H9 (cell line): ENCODE measurements around the gene LTBP4. TPM values are rescaled to one million over a fixed set of nuclear protein-coding genes. Genes with fewer than 3 reads are reported as not detected.

Experiments
- DNase-seq: peaks from one replicate; pipeline ENCODE4 v3.0.0-alpha.2; 2017
- H2AFZ ChIP-seq: one replicate; pipeline ENCODE4 v1.6.1; 2013; ENCODE audit warnings: mild to moderate bottlenecking, low read length, control low read depth, moderate library complexity
- H2AK5ac ChIP-seq: 2 replicates; pipeline ENCODE4 v1.6.1; 2013; ENCODE audit warnings: low read length, control low read depth, mixed read lengths; ENCODE audit not compliant: insufficient read length
- H2BK120ac ChIP-seq: one replicate; pipeline ENCODE4 v1.6.1; 2013; ENCODE audit warnings: low read depth, mild to moderate bottlenecking, low read length, control low read depth, inconsistent platforms; ENCODE audit not compliant: poor library complexity, severe bottlenecking
- H2BK12ac ChIP-seq: 2 replicates; pipeline ENCODE4 v1.6.1; 2013; ENCODE audit warnings: low read length, control low read depth, mixed read lengths, low read depth; ENCODE audit not compliant: insufficient read length
- H2BK15ac ChIP-seq: 2 replicates; pipeline ENCODE4 v1.6.1; 2013; ENCODE audit warnings: low read depth, low read length, control low read depth
- H2BK20ac ChIP-seq: one replicate; pipeline ENCODE4 v1.6.1; 2013; ENCODE audit warnings: low read depth, mild to moderate bottlenecking, low read length, control low read depth, inconsistent platforms; ENCODE audit not compliant: poor library complexity, severe bottlenecking
- H2BK5ac ChIP-seq: 2 replicates; pipeline ENCODE4 v1.6.1; 2013; ENCODE audit warnings: low read length, control low read depth, mixed read lengths; ENCODE audit not compliant: insufficient read length
- H3K14ac ChIP-seq: 2 replicates; pipeline ENCODE4 v1.6.1; 2013; ENCODE audit warnings: low read length, control low read depth; ENCODE audit not compliant: insufficient read depth
- H3K18ac ChIP-seq: 2 replicates; pipeline ENCODE4 v1.6.1; 2013; ENCODE audit warnings: low read depth, mild to moderate bottlenecking, mixed read lengths, low read length, control low read depth; ENCODE audit not compliant: insufficient read length
- H3K23ac ChIP-seq: 2 replicates; pipeline ENCODE4 v1.6.1; 2013; ENCODE audit warnings: low read length, control low read depth, mixed read lengths, low read depth; ENCODE audit not compliant: insufficient read length
- H3K23me2 ChIP-seq: 2 replicates; pipeline ENCODE4 v1.6.1; 2013; ENCODE audit warnings: low read depth, mild to moderate bottlenecking, mixed read lengths, low read length, control low read depth; ENCODE audit not compliant: insufficient read length, poor library complexity, severe bottlenecking
- H3K27ac ChIP-seq: 2 replicates; pipeline ENCODE4 v1.5.1; 2013; ENCODE audit warnings: low read length, control low read depth, mixed read lengths, low read depth; ENCODE audit not compliant: insufficient read length
- H3K27me3 ChIP-seq: 2 replicates; pipeline ENCODE4 v1.6.1; 2013; ENCODE audit warnings: low read length, control low read depth, inconsistent platforms; ENCODE audit not compliant: insufficient read depth
- H3K4ac ChIP-seq: 2 replicates; pipeline ENCODE4 v1.6.1; 2013; ENCODE audit warnings: low read depth, mild to moderate bottlenecking, control low read depth, inconsistent platforms, low read length, moderate library complexity
- H3K4me1 ChIP-seq: 2 replicates; pipeline ENCODE4 v1.6.1; 2013; ENCODE audit warnings: low read length, control low read depth, inconsistent platforms; ENCODE audit not compliant: insufficient read depth
- H3K4me2 ChIP-seq: 2 replicates; pipeline ENCODE4 v1.6.1; 2013; ENCODE audit warnings: low read length, control low read depth, mixed read lengths; ENCODE audit not compliant: insufficient read length, insufficient read depth
- H3K56ac ChIP-seq: 2 replicates; pipeline ENCODE4 v1.6.1; 2013; ENCODE audit warnings: low read depth, mild to moderate bottlenecking, mixed read lengths, low read length, control low read depth; ENCODE audit not compliant: insufficient read length
- H3K79me1 ChIP-seq: 2 replicates; pipeline ENCODE4 v1.6.1; 2013; ENCODE audit warnings: low read depth, mild to moderate bottlenecking, moderate library complexity, low read length, control low read depth, inconsistent platforms; ENCODE audit not compliant: insufficient read depth, poor library complexity, severe bottlenecking
- H3K79me2 ChIP-seq: 2 replicates; pipeline ENCODE4 v1.6.1; 2013; ENCODE audit warnings: low read length, control low read depth, inconsistent platforms; ENCODE audit not compliant: insufficient read depth
- H3K9ac ChIP-seq: 2 replicates; pipeline ENCODE4 v1.6.1; 2013; ENCODE audit warnings: low read length, control low read depth, mixed read lengths; ENCODE audit not compliant: insufficient read length; ENCODE audit errors: extremely low read depth
- H3K9me3 ChIP-seq: one replicate; pipeline ENCODE4 v1.6.1; 2013; ENCODE audit warnings: low read depth, low read length, inconsistent platforms; ENCODE audit not compliant: control insufficient read depth
- H3T11ph ChIP-seq: one replicate; pipeline ENCODE4 v1.6.1; 2013; ENCODE audit warnings: mild to moderate bottlenecking, low read length, control low read depth, inconsistent platforms
- H4K20me1 ChIP-seq: one replicate; pipeline ENCODE4 v1.6.1; 2013; ENCODE audit not compliant: control insufficient read depth, insufficient read length, insufficient read depth
- H4K5ac ChIP-seq: 2 replicates; pipeline ENCODE4 v1.6.1; 2013; ENCODE audit warnings: low read depth, mild to moderate bottlenecking, mixed read lengths, low read length, control low read depth; ENCODE audit not compliant: insufficient read length
- H4K8ac ChIP-seq: replicated peaks from 2 replicates; pipeline ENCODE4 v1.6.1; 2013; ENCODE audit warnings: low read length, control low read depth, mixed read lengths, low read depth; ENCODE audit not compliant: insufficient read length
- H4K91ac ChIP-seq: 2 replicates; pipeline ENCODE4 v1.6.1; 2013; ENCODE audit warnings: low read depth, mild to moderate bottlenecking, moderate library complexity, mixed read lengths, low read length, control low read depth; ENCODE audit not compliant: insufficient read length
- H3K27ac Mint-ChIP-seq, 3 experiments: 2 replicates in 2 of 3; 3 replicates in 1 of 3; pipeline ENCODE4 v1.8.0; 2020 to 2021; ENCODE audit warnings: mixed read lengths in 3 of 3, mild to moderate bottlenecking in 1 of 3, moderate library complexity in 1 of 3
- H3K27me3 Mint-ChIP-seq: 2 replicates; pipeline ENCODE4 v1.8.0; 2021; ENCODE audit warnings: low read depth, mild to moderate bottlenecking, moderate library complexity, mixed read lengths
- H3K36me3 Mint-ChIP-seq, 3 experiments: 2 replicates in 2 of 3; 3 replicates in 1 of 3; pipeline ENCODE4 v1.8.0; 2020 to 2021; ENCODE audit warnings: low read depth in 3 of 3, mixed read lengths in 3 of 3; ENCODE audit not compliant: insufficient read depth in 1 of 3
- H3K4me1 Mint-ChIP-seq, 2 experiments: 2 replicates each; pipeline ENCODE4 v1.8.0; 2020; ENCODE audit warnings: mixed read lengths in 2 of 2
- H3K4me3 Mint-ChIP-seq, 2 experiments: 2 replicates in 1 of 2; 3 replicates in 1 of 2; pipeline ENCODE4 v1.8.0; 2020 to 2021; ENCODE audit warnings: mild to moderate bottlenecking in 2 of 2, mixed read lengths in 2 of 2, moderate library complexity in 1 of 2
- H3K9me3 Mint-ChIP-seq, 2 experiments: 2 replicates in 1 of 2; 3 replicates in 1 of 2; pipeline ENCODE4 v1.8.0; 2020; ENCODE audit warnings: mild to moderate bottlenecking in 2 of 2, mixed read lengths in 2 of 2, moderate library complexity in 1 of 2
- WGBS: extraction: QIAGEN DNeasy Blood & Tissue Kit; methylation state at CpG from one replicate; pipeline ENCODE4 v1.1.7; 2013; ENCODE audit warnings: missing lambda C conversion rate, low lambda C conversion rate, mixed read lengths; ENCODE audit not compliant: insufficient read length; ENCODE audit errors: extremely low coverage; 5-methylcytosine and 5-hydroxymethylcytosine counted together
- total RNA-seq: library from RNA; stranded (reverse); gene quantifications from 2 replicates; pipeline ENCODE4 v1.2.1, GENCODE V29; 2021
- TF ChIP-seq, protein P1 (sequence below): fragments of 200-600 bp; sonication (generic); conservative IDR thresholded peaks from 3 replicates; pipeline ENCODE4 v1.8.0; 2021; ENCODE audit warnings: antibody characterized with exemption, mild to moderate bottlenecking

LTBP4 gene
- total RNA-seq, 1 experiment from 2014 or later = 129 TPM

DNA sequence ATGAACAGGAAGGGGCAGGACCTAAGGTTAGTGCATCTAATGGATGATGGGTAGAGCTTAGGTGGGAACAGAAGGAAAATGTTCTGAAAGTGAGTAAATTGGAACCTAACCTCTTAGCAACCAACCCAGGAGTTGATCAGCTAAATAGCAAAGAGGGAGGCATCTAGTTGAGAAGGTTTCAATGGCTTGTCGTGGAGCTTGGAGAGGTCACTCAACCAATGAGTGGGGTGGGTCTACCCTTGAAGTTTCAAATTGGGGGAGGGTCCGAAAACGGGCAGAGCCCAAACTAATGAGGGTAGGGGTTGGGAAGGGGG is 30.2 kb upstream of the LTBP4 start:
- Histone ChIP-seq H3K27me3 (peaks cover 27% of the 10 kb centered on the region), H3K27ac (no peak overlapping the region), H4K91ac (no peak overlapping the region), H3K9me3 (no peaks in the 10 kb centered on the region), H3K4me1 (peaks cover 3% of the 10 kb centered on the region; the same call in 1 of the 2 replicates), H2BK15ac (no peak overlapping the region), H3K23me2 (peaks cover 7% of the 10 kb centered on the region), H2BK20ac (no peak overlapping the region), H3T11ph (no peak overlapping the region), H2BK12ac (no peak overlapping the region), H3K79me1 (no peaks in the 10 kb centered on the region), H4K5ac (no peak overlapping the region), H2AK5ac (no peak overlapping the region), H2BK120ac (no peak overlapping the region), H3K56ac (no peak overlapping the region), H3K79me2 (no peaks in the 10 kb centered on the region), H3K4me2 (peak overlapping the region; percentile 46), H2BK5ac (no peak overlapping the region), H3K18ac (no peak overlapping the region), H2AFZ (no peak overlapping the region), H4K20me1 (no peaks in the 10 kb centered on the region), H4K8ac (no peak overlapping the region), H3K4ac (no peak overlapping the region), H3K14ac (no peak overlapping the region), H3K23ac (no peak overlapping the region), H3K9ac (no peak overlapping the region)
- Mint-ChIP-seq H3K27ac (peak overlapping the region in 1 of 3 experiments; percentile 84; a peak in 1 of 7 replicates), H3K27me3 (peaks cover 47% of the 10 kb centered on the region), H3K4me3 (peak overlapping the region; percentile 42 to 79), H3K36me3 (no peaks in the 10 kb centered on the region; a peak in 1 of 7 replicates), H3K9me3 (peaks cover 0 to 7% of the 10 kb centered on the region in 2 experiments; a peak in 1 of 5 replicates), H3K4me1 (peaks cover 14 to 21% of the 10 kb centered on the region in 2 experiments)
- TF ChIP-seq, protein P1, sequence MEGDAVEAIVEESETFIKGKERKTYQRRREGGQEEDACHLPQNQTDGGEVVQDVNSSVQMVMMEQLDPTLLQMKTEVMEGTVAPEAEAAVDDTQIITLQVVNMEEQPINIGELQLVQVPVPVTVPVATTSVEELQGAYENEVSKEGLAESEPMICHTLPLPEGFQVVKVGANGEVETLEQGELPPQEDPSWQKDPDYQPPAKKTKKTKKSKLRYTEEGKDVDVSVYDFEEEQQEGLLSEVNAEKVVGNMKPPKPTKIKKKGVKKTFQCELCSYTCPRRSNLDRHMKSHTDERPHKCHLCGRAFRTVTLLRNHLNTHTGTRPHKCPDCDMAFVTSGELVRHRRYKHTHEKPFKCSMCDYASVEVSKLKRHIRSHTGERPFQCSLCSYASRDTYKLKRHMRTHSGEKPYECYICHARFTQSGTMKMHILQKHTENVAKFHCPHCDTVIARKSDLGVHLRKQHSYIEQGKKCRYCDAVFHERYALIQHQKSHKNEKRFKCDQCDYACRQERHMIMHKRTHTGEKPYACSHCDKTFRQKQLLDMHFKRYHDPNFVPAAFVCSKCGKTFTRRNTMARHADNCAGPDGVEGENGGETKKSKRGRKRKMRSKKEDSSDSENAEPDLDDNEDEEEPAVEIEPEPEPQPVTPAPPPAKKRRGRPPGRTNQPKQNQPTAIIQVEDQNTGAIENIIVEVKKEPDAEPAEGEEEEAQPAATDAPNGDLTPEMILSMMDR = no peak
- DNase-seq = no peak
- no CpG with 5 or more reads among the region's 3 CpGs for WGBS
